ENCODE data around the gene RAC2. TPM values are rescaled to one million over a fixed set of nuclear protein-coding genes. Genes with fewer than 3 reads are reported as not detected.
A peak's percentile ranks its signal among the peaks of the same experiment; 100 is the strongest.

RAC2 gene
- total RNA-seq, 2 donors from 2014 or later: 27.4 to 27.6 TPM

- Histone ChIP-seq H3K4me1 (no peaks in the 10 kb centered on the region), H3K27ac (no peak overlapping the region), H3K36me3 (no peaks in the 10 kb centered on the region), H3K9ac (ENCODE audit: low read depth in 2 of 2, low read length in 2 of 2) (no peak overlapping the region), H3K4me3 (no peak overlapping the region), H3K9me3 (no peaks in the 10 kb centered on the region), H3K27me3 (no peaks in the 10 kb centered on the region)
- TF ChIP-seq CTCF (IDR thresholded peaks at IDR 0.05): no peak
- intact Hi-C loops (cut with DNase I): no loop called here
- no peak for DNase-seq
Measured at GRCh38 chr22:37275622-37276021, 31.6 kb upstream of the RAC2 start.

GRCh38 chr22:37275134-37275533, 31.1 kb upstream of the RAC2 start:
- no peaks in the 10 kb centered on the region for H3K4me1 ChIP-seq
- H3K27ac ChIP-seq: peak overlapping the region; percentile 12
- no peak for TF ChIP-seq CTCF (IDR thresholded peaks at IDR 0.05)
- H3K9ac ChIP-seq (ENCODE audit: low read depth in 2 of 2, low read length in 2 of 2): no peak overlapping the region
- H3K27me3 ChIP-seq: no peaks in the 10 kb centered on the region
- no peaks in the 10 kb centered on the region for H3K9me3 ChIP-seq
- H3K36me3 ChIP-seq: no peaks in the 10 kb centered on the region
- no peak for DNase-seq
- intact Hi-C loops (cut with DNase I): no loop called here
- H3K4me3 ChIP-seq: no peak overlapping the region

- DNase-seq: peak; percentile 36
- peak overlapping the region; percentile 12 for H3K27ac ChIP-seq
- H3K9me3 ChIP-seq: no peaks in the 10 kb centered on the region
- no peaks in the 10 kb centered on the region for H3K27me3 ChIP-seq
- intact Hi-C loops (cut with DNase I): no loop called here
- TF ChIP-seq CTCF (IDR thresholded peaks at IDR 0.05): no peak
- no peak overlapping the region for H3K9ac ChIP-seq (ENCODE audit: low read depth in 2 of 2, low read length in 2 of 2)
- H3K36me3 ChIP-seq: no peaks in the 10 kb centered on the region
- H3K4me3 ChIP-seq: no peak overlapping the region
- no peaks in the 10 kb centered on the region for H3K4me1 ChIP-seq
Measured at GRCh38 chr22:37274380-37274862, 30.4 kb upstream of the RAC2 start.

- no peak for DNase-seq
- H3K4me3 ChIP-seq: no peak overlapping the region
- no peaks in the 10 kb centered on the region for H3K9me3 ChIP-seq
- H3K36me3 ChIP-seq: no peaks in the 10 kb centered on the region
- no peaks in the 10 kb centered on the region for H3K4me1 ChIP-seq
- intact Hi-C loops (cut with DNase I): no loop called here
- no peak for TF ChIP-seq CTCF (IDR thresholded peaks at IDR 0.05)
- no peak overlapping the region for H3K9ac ChIP-seq (ENCODE audit: low read depth in 2 of 2, low read length in 2 of 2)
- no peak overlapping the region for H3K27ac ChIP-seq
- H3K27me3 ChIP-seq: no peaks in the 10 kb centered on the region
Measured at GRCh38 chr22:37273846-37274225, 29.8 kb upstream of the RAC2 start.

- no peak for DNase-seq
- no peak for TF ChIP-seq CTCF (IDR thresholded peaks at IDR 0.05)
- intact Hi-C loops (cut with DNase I): no loop called here
- no peaks in the 10 kb centered on the region for H3K27me3 ChIP-seq
- H3K36me3 ChIP-seq: no peaks in the 10 kb centered on the region
- no peak overlapping the region for H3K4me3 ChIP-seq
- H3K4me1 ChIP-seq: no peaks in the 10 kb centered on the region
- no peaks in the 10 kb centered on the region for H3K9me3 ChIP-seq
- no peak overlapping the region for H3K9ac ChIP-seq (ENCODE audit: low read depth in 2 of 2, low read length in 2 of 2)
- H3K27ac ChIP-seq: no peak overlapping the region
Measured at GRCh38 chr22:37273126-37273845, 29.2 kb upstream of the RAC2 start.

Measured in colonic mucosa (tissue), 4 donors.